GM18870 (cell line): ENCODE measurements around the gene MPO.

Source experiments
- ATAC-seq: cut with Tn5 transposase; IDR thresholded peaks from one replicate; pipeline ENCODE4 v1.9.1; 2021; ENCODE audit warnings: moderate library complexity; ENCODE audit not compliant: unreplicated experiment

MPO gene

DNA sequence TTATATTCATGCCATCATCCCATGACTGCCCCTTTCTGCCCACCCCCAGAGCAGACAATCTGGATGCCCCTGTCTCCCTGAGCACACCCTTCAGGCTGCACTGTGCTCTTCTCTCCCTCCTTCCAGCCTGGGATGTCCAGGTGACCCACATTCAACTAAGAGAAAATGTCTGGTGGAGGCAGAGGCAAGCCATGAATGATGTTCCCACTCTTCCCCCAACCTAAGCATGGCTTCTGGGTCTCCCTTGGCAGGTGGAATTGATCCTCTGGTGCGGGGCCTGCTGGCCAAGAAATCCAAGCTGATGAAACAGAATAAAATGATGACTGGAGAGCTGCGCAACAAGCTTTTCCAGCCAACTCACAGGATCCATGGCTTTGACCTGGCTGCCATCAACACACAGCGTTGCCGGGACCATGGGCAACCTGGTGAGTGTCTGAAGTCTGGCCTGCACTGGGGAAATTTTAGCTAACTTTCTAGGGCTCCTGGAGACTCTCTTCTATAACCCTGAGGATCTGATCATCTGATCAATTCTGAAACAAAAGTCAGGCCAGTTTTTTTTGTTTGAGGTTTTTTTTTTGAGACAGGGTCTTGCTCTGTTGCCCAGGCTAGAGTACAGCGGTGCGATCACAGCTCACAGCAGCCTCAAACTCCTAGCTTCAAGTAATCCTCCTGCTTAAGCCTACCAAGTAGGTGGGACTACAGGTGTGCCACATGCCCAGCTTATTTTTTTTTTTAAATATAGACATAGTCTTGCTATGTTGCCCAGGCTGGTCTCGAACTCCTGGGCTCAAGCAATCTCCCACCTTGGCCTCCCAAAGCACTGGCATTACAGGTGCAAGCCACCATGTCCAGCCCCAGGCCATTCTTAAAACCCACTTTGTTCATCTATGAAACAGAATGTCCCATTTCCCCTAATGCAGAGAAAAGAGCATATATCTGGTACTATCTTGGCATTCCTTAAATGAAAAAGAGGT lies 14.5 kb downstream of the MPO start:
- ATAC-seq = no peak

GRCh38 chr17:58265271-58265670 lies 15.5 kb downstream of the MPO start:
- ATAC-seq = no peak

DNA sequence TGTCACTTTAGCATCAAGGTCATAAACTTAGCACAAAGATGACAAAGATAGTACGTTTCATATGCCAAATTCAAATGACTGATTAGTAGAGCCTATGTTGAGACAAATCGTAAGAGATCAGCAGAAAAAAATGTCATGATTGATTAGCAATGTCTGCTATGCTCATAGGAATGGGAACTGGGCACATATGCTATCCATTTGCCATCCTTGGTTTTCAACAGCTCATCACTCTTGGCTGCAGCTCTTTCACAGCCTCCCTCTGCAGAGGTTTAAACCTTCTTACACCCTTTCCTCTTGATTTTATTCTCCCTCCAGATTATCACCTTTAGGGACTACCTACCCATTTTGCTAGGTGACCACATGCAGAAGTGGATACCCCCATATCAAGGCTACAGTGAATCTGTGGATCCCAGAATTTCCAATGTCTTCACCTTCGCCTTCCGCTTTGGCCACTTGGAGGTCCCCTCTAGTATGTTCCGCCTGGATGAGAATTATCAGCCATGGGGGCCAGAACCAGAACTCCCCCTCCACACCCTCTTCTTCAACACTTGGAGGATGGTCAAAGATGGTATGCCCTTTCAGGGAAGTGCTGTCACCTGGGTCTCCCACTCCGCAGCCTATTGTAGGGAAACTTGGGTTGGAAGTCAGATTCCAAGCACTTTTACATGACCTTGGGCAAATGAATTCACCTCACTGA lies 16.2 kb downstream of the MPO start:
- no peak for ATAC-seq

DNA sequence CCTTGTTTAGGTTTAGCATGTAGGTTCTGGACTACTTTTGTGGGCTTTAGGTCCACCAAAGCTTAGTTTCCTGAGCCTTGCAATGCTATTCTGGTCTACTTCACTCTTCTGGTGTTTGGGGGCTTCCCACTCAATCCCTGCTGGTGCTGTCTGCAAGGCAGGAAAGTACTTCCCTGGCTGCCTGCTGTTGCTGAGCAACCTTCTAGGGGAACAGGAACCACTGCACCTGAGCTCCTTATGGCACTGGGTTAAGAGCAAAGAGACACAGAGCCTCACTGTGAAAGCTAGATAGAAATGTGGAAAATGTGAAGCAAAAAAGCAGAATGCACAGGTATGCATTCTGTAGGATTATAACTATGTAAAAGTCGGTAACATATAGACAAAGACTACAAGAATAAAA lies 17.0 kb downstream of the MPO start:
- ATAC-seq = no peak

DNA sequence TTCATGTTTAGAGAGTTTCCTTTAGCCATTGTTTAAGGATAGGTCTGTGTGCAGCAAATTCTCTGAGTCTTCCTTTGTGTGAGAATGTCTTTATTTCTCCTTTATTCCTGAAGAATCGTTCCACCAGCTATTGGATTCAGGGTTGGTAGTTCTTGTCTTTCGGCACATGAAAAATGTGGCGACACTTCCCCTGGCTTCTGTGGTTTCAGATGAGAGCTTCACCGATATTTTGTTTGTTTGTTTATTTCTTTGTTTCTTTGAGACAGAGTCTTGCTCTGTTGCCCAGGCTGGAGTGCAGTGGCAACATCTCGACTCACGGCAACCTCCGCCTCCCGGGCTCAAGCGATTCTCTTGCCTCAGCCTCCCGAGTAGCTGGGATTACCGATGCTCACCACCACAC lies 18.6 kb downstream of the MPO start:
- ATAC-seq = no peak

DNA sequence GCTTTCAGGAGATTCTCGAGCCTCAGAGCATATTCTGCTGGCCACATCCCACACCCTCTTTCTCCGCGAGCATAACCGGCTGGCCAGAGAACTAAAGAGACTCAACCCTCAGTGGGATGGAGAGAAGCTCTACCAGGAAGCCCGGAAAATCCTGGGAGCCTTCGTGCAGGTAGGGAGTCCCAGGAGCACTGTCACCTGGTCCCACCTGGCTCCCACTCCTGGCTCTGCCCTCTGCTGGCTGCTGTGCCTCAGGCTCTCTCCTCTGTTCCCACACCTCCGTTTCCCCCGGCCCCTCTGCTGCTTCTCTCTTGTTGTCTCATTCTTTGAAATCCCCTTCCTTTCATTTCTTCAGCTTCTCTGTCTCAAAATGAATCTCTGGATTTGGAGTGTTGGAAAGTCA lies 25.9 kb downstream of the MPO start:
- no peak for ATAC-seq

DNA sequence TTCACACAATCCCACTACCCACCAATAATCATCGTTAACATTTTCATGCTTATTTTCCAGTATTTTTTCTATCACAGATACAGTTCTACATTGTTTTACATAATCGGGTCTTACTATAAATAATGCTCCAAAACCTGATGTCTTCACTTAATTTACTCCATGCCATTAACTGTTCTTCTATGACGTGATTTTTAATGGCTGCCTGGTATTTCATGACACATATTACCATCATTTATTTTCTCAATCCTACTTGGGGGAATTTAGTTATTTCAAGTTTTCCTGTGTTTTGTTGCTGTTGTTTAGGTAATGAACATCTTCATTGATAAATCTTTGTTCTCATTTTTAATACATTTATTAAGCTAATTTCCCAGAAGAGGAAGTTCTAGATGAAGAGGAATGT lies 27.7 kb downstream of the MPO start:
- no peak for ATAC-seq

DNA sequence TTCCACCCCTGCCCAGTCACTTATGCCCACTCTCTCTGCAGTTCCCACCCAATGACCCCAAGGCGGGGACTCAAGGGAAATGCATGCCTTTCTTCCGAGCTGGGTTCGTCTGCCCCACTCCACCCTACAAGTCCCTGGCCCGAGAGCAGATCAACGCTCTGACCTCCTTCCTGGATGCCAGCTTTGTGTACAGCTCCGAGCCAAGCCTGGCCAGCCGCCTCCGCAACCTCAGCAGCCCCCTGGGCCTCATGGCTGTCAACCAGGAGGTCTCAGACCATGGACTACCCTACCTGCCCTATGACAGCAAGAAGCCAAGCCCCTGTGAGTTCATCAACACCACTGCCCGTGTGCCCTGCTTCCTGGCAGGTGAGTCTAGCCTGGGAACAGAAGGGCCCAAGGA lies 28.6 kb downstream of the MPO start:
- ATAC-seq = no peak

- ATAC-seq = no peak
Measured at GRCh38 chr17:58250344-58251011, 30.3 kb downstream of the MPO start.

GRCh38 chr17:58249270-58250133 lies 31.2 kb downstream of the MPO start:
- no peak for ATAC-seq

DNA sequence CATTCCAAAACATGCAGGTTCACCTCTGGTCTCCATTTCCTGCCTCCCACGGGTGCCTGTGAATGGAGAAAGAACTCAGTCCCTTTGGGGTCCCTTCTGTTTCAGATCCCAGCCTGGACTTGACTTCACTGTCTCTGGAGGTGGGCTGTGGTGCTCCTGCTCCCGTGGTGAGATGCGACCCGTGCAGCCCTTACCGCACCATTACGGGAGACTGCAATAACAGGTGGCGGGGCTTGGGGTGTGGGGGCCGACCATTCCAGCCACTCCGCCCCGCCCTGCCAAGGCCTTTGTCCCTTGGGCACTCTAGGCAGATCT lies 31.8 kb downstream of the MPO start:
- no peak for ATAC-seq

GRCh38 chr17:58247511-58248363 lies 33.0 kb downstream of the MPO start:
- ATAC-seq = no peak

DNA sequence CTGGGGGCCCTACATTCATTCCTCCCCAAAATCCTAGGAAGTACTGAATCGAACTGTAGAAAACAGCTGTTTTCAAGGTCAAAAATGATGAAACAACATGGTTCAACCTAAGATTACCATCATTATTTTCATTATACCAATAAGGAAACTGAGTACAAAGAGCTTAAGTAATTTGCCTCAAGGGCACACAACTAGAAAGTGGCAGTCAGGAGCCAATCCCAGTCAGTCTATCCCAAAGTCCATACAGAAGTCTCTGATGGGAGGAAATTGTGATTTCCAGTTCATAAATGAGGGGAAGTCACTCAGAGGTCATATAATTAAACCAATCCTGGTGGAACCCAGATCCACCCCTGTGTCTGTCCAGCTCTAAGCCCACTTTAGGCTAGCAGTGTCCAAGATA lies 34.0 kb downstream of the MPO start:
- ATAC-seq = no peak

DNA sequence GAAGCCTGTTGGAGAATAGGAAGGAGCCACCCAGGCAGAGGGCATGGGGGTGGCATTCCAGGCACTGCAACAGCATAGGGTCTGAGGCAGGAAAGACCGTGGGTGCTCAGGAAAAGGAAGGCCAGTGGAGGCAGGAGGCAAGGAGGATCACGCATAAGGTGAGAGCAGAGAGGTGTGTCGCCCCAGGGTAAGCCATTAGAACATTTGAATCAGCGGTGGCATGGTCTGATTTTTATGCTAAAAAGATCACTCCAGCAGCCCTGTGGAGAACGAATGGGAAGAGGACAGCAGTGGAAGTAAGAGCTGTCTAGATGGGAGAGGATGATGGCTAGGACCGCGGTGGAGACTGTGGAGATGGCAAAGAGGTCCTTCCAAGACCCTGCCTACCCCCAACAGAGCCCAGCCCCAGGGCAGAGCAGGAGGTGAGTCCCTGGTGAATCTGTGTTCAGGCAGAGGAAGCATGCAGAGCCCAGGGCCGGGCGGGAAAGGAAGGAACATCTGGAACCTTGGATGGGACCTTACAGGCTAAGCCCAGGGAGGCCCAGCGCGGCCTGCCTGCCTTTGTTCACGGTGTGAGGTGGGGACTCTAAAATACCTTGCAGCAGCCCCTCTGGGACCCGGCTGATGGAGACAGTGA lies 34.5 kb downstream of the MPO start:
- no peak for ATAC-seq

DNA sequence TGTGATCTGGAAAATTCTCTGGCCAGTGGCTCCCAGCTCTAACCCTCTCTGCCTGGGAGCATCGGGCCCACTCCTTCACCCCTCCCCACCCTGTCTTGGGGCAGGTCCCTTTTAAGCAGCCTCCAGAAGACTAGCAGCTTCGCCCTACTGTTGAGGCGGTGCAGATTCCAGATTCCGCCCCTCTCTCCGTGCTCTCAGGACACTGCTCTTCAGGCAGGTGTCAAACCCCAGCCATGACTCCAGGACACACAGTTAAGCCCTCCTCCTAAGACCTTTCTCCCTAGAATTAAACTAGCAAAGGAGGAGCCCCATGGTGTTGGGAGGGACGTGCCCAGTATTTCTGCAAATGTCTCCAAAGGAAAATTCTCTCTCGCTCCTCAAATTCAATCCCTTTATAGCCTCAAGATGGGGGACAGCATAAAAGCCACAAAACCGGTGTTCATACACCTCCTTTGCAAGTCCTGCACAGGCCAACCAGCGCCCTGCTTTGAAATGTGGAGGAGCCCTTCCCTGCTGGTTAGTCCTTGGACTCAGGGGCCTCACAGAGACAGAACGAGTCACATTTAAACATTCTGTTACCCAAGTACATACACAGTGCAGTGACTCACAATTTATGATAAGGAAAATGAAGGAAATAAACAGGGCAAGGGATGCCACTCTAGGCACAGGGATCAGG lies 35.2 kb downstream of the MPO start:
- no peak for ATAC-seq

DNA sequence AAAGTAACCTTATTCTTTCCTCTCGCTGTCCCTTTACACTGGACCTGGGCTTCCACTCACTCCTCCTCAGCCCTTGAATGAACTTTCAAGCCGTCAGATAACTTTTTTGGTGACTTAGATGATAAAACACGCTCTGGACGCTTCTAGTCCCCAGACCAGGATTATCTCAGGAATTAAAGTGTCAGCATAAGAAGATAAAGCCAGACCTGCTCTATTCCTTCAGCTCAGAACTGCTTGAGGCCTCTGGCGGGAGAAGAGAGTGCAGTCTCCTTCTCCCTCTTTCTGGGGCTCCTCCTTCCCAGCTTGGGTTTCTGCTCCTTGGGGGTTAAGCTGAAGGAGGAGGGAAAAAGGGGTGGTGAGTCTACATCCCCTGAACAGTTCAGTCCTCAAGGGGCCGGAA lies 35.8 kb downstream of the MPO start:
- ATAC-seq = no peak

GRCh38 chr17:58242171-58242784 lies 38.5 kb downstream of the MPO start:
- no peak for ATAC-seq

GRCh38 chr17:58239987-58240386 lies 40.7 kb downstream of the MPO start:
- no peak for ATAC-seq
